ENCODE results near the gene PIGQ. TPM values are rescaled to one million over a fixed set of nuclear protein-coding genes. Genes with fewer than 3 reads are reported as not detected.

PIGQ gene
- total and polyA plus RNA-seq, 2 experiments from 2014 or later, result 30.2 to 62.3 TPM

GRCh38 chr16:626787-627453, 57.2 kb downstream of the PIGQ start:
- Histone ChIP-seq H3K4me2 (no peak overlapping the region), H3K79me2 (replicated peaks; ENCODE audit: insufficient read depth) (no peaks in the 10 kb centered on the region; the same call in 1 of the 2 replicates), H2AFZ (no peak overlapping the region), H3K9me2 (ENCODE audit: insufficient read depth) (no peaks in the 10 kb centered on the region), H3K36me3 (ENCODE audit: insufficient read depth) (no peaks in the 10 kb centered on the region), H3K27ac (ENCODE audit: low read depth) (no peak overlapping the region), H4K20me1 (replicated peaks; ENCODE audit: insufficient read depth) (peaks cover 10% of the 10 kb centered on the region; the same call in 1 of the 2 replicates), H3K27me3 (ENCODE audit: insufficient read depth) (no peaks in the 10 kb centered on the region), H3K4me1 (ENCODE audit: insufficient read depth) (peaks cover 24% of the 10 kb centered on the region), H3K4me3 (no peak overlapping the region), H3F3A (replicated peaks; ENCODE audit: low read depth) (peaks cover 16% of the 10 kb centered on the region)
- Mint-ChIP-seq H3K27me3 (ENCODE audit: insufficient read depth, low read depth, poor library complexity) (peaks cover 14% of the 10 kb centered on the region), H3K9me3 (no peaks in the 10 kb centered on the region), H3K36me3 (ENCODE audit: low read depth) (no peaks in the 10 kb centered on the region; the same call in 2 of the 3 replicates), H3K27ac (no peak overlapping the region), H3K4me1 (peaks cover 35% of the 10 kb centered on the region), H3K4me3 (no peak overlapping the region)
- no peak for DNase-seq (ENCODE audit: low spot score)
- TF ChIP-seq POLR2AphosphoS5 (IDR thresholded peaks at IDR 0.05; ENCODE audit: low read depth), result no peak
- ATAC-seq, result no peak

GRCh38 chr16:627454-628239, 57.9 kb downstream of the PIGQ start:
- DNase-seq (ENCODE audit: low spot score) (no peak), ATAC-seq (no peak)
- Histone ChIP-seq H4K20me1 (replicated peaks; ENCODE audit: insufficient read depth) (peaks cover 7% of the 10 kb centered on the region; the same call in 1 of the 2 replicates), H3K79me2 (replicated peaks; ENCODE audit: insufficient read depth) (no peaks in the 10 kb centered on the region; the same call in 1 of the 2 replicates), H3K9me2 (ENCODE audit: insufficient read depth) (no peaks in the 10 kb centered on the region), H2AFZ (no peak overlapping the region), H3F3A (replicated peaks; ENCODE audit: low read depth) (peaks cover 14% of the 10 kb centered on the region), H3K4me1 (ENCODE audit: insufficient read depth) (peaks cover 21% of the 10 kb centered on the region), H3K4me2 (no peak overlapping the region), H3K27ac (ENCODE audit: low read depth) (no peak overlapping the region), H3K4me3 (no peak overlapping the region), H3K27me3 (ENCODE audit: insufficient read depth) (no peaks in the 10 kb centered on the region), H3K36me3 (ENCODE audit: insufficient read depth) (no peaks in the 10 kb centered on the region)
- Mint-ChIP-seq H3K9me3 (no peaks in the 10 kb centered on the region), H3K27ac (no peak overlapping the region), H3K4me1 (peaks cover 28% of the 10 kb centered on the region), H3K4me3 (no peak overlapping the region), H3K27me3 (ENCODE audit: insufficient read depth, low read depth, poor library complexity) (peaks cover 16% of the 10 kb centered on the region), H3K36me3 (ENCODE audit: low read depth) (no peaks in the 10 kb centered on the region; the same call in 2 of the 3 replicates)
- TF ChIP-seq, protein P1, sequence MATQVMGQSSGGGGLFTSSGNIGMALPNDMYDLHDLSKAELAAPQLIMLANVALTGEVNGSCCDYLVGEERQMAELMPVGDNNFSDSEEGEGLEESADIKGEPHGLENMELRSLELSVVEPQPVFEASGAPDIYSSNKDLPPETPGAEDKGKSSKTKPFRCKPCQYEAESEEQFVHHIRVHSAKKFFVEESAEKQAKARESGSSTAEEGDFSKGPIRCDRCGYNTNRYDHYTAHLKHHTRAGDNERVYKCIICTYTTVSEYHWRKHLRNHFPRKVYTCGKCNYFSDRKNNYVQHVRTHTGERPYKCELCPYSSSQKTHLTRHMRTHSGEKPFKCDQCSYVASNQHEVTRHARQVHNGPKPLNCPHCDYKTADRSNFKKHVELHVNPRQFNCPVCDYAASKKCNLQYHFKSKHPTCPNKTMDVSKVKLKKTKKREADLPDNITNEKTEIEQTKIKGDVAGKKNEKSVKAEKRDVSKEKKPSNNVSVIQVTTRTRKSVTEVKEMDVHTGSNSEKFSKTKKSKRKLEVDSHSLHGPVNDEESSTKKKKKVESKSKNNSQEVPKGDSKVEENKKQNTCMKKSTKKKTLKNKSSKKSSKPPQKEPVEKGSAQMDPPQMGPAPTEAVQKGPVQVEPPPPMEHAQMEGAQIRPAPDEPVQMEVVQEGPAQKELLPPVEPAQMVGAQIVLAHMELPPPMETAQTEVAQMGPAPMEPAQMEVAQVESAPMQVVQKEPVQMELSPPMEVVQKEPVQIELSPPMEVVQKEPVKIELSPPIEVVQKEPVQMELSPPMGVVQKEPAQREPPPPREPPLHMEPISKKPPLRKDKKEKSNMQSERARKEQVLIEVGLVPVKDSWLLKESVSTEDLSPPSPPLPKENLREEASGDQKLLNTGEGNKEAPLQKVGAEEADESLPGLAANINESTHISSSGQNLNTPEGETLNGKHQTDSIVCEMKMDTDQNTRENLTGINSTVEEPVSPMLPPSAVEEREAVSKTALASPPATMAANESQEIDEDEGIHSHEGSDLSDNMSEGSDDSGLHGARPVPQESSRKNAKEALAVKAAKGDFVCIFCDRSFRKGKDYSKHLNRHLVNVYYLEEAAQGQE (IDR thresholded peaks at IDR 0.05; ENCODE audit: unreplicated experiment), result no peak
- TF ChIP-seq ZNF331 (CRISPR knock-in tag; IDR thresholded peaks at IDR 0.05; ENCODE audit: low read depth) (no peak), EZH2 (IDR thresholded peaks at IDR 0.05; ENCODE audit: low read depth, unreplicated experiment) (no peak), NANOG (IDR thresholded peaks at IDR 0.05; ENCODE audit: borderline replicate concordance) (no peak), ZNF462 (CRISPR knock-in tag; IDR thresholded peaks at IDR 0.05) (no peak)

Data from GM23338 (cell line).